Stomach (tissue), 9 donors: ENCODE measurements around the gene TTC34. TPM values are rescaled to one million over a fixed set of nuclear protein-coding genes. Genes with fewer than 3 reads are reported as not detected.

Experiments
- DNase-seq, 2 donors: peaks; one replicate each; pipeline versions ENCODE4 v3.0.0 to v3.0.0-alpha.2; 2013 to 2019
- H3K27ac ChIP-seq, 5 donors: fragments of 200-600 bp in 4 of 5; sonication (generic) in 4 of 5; one replicate each; pipeline ENCODE4 v1.5.1; 2013 to 2019; ENCODE audit warnings: mild to moderate bottlenecking in 1 of 5, moderate library complexity in 1 of 5
- H3K27me3 ChIP-seq, 3 donors: fragments of 200-600 bp; sonication (generic); one replicate each; pipeline ENCODE4 v1.5.1; 2017 to 2019; ENCODE audit warnings: mixed run types in 1 of 3
- H3K36me3 ChIP-seq, 4 donors: fragments of 200-600 bp; sonication (generic); 1 replicate in 3 of 4; 2 replicates in 1 of 4; pipeline ENCODE4 v1.5.1; 2016 to 2019
- H3K4me1 ChIP-seq, 4 donors: fragments of 200-600 bp; sonication (generic); one replicate each; pipeline ENCODE4 v1.5.1; 2016 to 2019
- H3K4me3 ChIP-seq, 4 donors: fragments of 200-600 bp; sonication (generic) in 3 of 4; one replicate each; pipeline ENCODE4 v1.5.1; 2016 to 2019; ENCODE audit warnings: mild to moderate bottlenecking in 1 of 4
- H3K9me3 ChIP-seq, 4 donors: fragments of 200-600 bp; sonication (generic); one replicate each; pipeline ENCODE4 v1.5.1; 2016 to 2019
- CTCF ChIP-seq, 7 experiments: fragments of 450-650 bp in 4 of 7; fragments of 200-600 bp in 3 of 7; sonication (generic) in 3 of 7; IDR thresholded peaks; one replicate each; pipeline ENCODE4 v1.5.1; 2016 to 2019; ENCODE audit warnings: antibody characterized with exemption in 7 of 7, control low read depth in 2 of 7, mild to moderate bottlenecking in 1 of 7
- EP300 ChIP-seq: sonication (generic); formaldehyde crosslinking; IDR thresholded peaks from one replicate; pipeline ENCODE4 v1.6.1; 2017; ENCODE audit warnings: antibody characterized with exemption
- POLR2A ChIP-seq, 4 donors: fragments of 450-650 bp; IDR thresholded peaks; one replicate each; pipeline ENCODE4 v1.6.1; 2016; ENCODE audit warnings: antibody characterized with exemption in 4 of 4, control low read depth in 2 of 4, mild to moderate bottlenecking in 1 of 4, moderate library complexity in 1 of 4
- POLR2AphosphoS5 ChIP-seq, 3 donors: sonication (generic); formaldehyde crosslinking; IDR thresholded peaks; one replicate each; pipeline ENCODE4 v1.6.1; 2016; ENCODE audit warnings: antibody characterized with exemption in 3 of 3
- WGBS, 5 donors: extraction: QIAGEN DNeasy Blood & Tissue Kit in 3 of 5; methylation state at CpG; one replicate each; pipeline versions ENCODE4 v1.1.5 to v1.1.7; 2013 to 2018; 5-methylcytosine and 5-hydroxymethylcytosine counted together
- intact Hi-C: fragments of 100-400 bp; cut with DNase I; formaldehyde crosslinking; loops from one replicate; pipeline ENCODE4 v1.15.1; 2023; ENCODE audit warnings: low total_unique reads
- polyA plus RNA-seq, 3 donors: library from polyadenylated mRNA; stranded (reverse); fragments of 200-250 nt; gene quantifications; one replicate each; pipeline ENCODE4 v1.2.3, GENCODE V29; 2013
- total RNA-seq, 5 donors: library from RNA; depleted of rRNA; stranded (reverse); fragments of >200 nt; gene quantifications; one replicate each; pipeline versions ENCODE4 v1.1.0 to v1.2.3, GENCODE V29; 2014 to 2016
- donor health status: healthy with polysubstance abuse.
- donor health status: Bipolar disorder and iron deficiency.
- donor health status: healthy.

The TTC34 gene
- total and polyA plus RNA-seq, 8 donors, result 0.06 to 1.3 (median 0.33) TPM; not detected in 2

- Histone ChIP-seq H3K4me3 (no peak overlapping the region), H3K9me3 (peaks cover under 1 to 5% (median 1%) of the 10 kb centered on the region in 4 donors), H3K27me3 (peaks cover 8 to 98% (median 38%) of the 10 kb centered on the region in 3 donors), H3K4me1 (no peaks in the 10 kb centered on the region), H3K27ac (no peak overlapping the region), H3K36me3 (no peaks in the 10 kb centered on the region)
- no peak for DNase-seq
- intact Hi-C loops, result no loop called here
- TF ChIP-seq EP300 (no peak), CTCF (IDR thresholded peaks at IDR 0.05) (no peak), POLR2A (IDR thresholded peaks at IDR 0.05) (no peak)
- 59 to 73% (median 70%) methylated on average over 8 of the region's 8 CpGs for WGBS, 5 donors
These were observed 5.5 kb upstream of the TTC34 start for GRCh38 chr1:2807036-2807435.

GRCh38 chr1:2806591-2806990 lies 5.1 kb upstream of the TTC34 start:
- no peak overlapping the region for H3K27ac ChIP-seq
- no peak overlapping the region for H3K4me3 ChIP-seq
- TF ChIP-seq CTCF (IDR thresholded peaks at IDR 0.05), result no peak
- no peak for TF ChIP-seq POLR2AphosphoS5 (IDR thresholded peaks at IDR 0.05)
- no peak for TF ChIP-seq POLR2A (IDR thresholded peaks at IDR 0.05)
- TF ChIP-seq EP300, result no peak
- no peak for DNase-seq
- WGBS, 5 donors, result 24 to 40% (median 29%) methylated on average over 15 of the region's 15 CpGs
- peaks cover 0 to under 1% (median 0%) of the 10 kb centered on the region in 4 donors for H3K9me3 ChIP-seq
- intact Hi-C loops, result no loop called here
- H3K36me3 ChIP-seq, result no peaks in the 10 kb centered on the region
- H3K27me3 ChIP-seq, result peaks cover 10 to 99% (median 41%) of the 10 kb centered on the region in 3 donors
- H3K4me1 ChIP-seq, result no peaks in the 10 kb centered on the region

- no peak for DNase-seq
- no peak for TF ChIP-seq POLR2A (IDR thresholded peaks at IDR 0.05)
- TF ChIP-seq CTCF (IDR thresholded peaks at IDR 0.05), result no peak
- no peak for TF ChIP-seq POLR2AphosphoS5 (IDR thresholded peaks at IDR 0.05)
- no peak for TF ChIP-seq EP300
- no peak overlapping the region for H3K27ac ChIP-seq
- peaks cover 14 to 99% (median 44%) of the 10 kb centered on the region in 3 donors for H3K27me3 ChIP-seq
- H3K36me3 ChIP-seq, result no peaks in the 10 kb centered on the region
- no peak overlapping the region for H3K4me3 ChIP-seq
- H3K4me1 ChIP-seq, result no peaks in the 10 kb centered on the region
- intact Hi-C loops, result no loop called here
- WGBS, 5 donors, result 58 to 72% (median 69%) methylated on average over 20 to 25 of the region's 25 CpGs
- H3K9me3 ChIP-seq, result no peaks in the 10 kb centered on the region
These were observed 4.4 kb upstream of the TTC34 start for GRCh38 chr1:2805801-2806430.

- intact Hi-C loops, result no loop called here
- peaks cover 14 to 100% (median 48%) of the 10 kb centered on the region in 3 donors for H3K27me3 ChIP-seq
These were observed 3.3 kb upstream of the TTC34 start for GRCh38 chr1:2804628-2805351.

More at GRCh38 chr1:2804628-2805351, 3.3 kb upstream of the TTC34 start:
- no peaks in the 10 kb centered on the region for H3K36me3 ChIP-seq
- H3K27ac ChIP-seq, result no peak overlapping the region
- TF ChIP-seq POLR2A (IDR thresholded peaks at IDR 0.05), result no peak
- no peak overlapping the region for H3K4me3 ChIP-seq
- DNase-seq, result no peak
- no peaks in the 10 kb centered on the region for H3K9me3 ChIP-seq
- 53 to 64% (median 61%) methylated on average over 10 to 19 of the region's 19 CpGs for WGBS, 5 donors
- H3K4me1 ChIP-seq, result no peaks in the 10 kb centered on the region
